Measurements from ENCODE around the gene CIB4.

CIB4 gene

DNA sequence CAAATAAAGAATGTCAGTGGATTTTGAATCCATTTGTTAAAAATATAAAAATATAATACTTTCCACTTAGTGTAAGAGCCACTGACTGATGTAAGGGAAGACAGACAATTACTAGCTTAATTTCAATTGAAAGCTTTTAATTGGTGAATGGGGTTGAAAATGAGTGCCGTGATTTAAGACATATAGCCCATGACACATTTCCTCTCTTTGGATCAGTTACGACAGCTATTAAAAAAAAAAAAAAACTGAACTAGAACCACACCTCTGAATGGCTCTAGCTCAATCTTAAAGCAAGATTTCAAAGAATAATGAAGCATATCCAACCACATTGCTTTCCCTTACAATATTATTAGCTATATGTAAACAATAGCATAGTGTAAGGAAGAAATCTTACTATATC lies 44.0 kb downstream of the CIB4 start:
- H3K36me3 ChIP-seq (ENCODE audit: control insufficient read depth, insufficient read depth, low read length), result no peaks in the 10 kb centered on the region
- H3K4me2 ChIP-seq (ENCODE audit: low read length), result no peak overlapping the region
- H3K4me3 ChIP-seq (ENCODE audit: low read depth, low read length), result no peak overlapping the region
- no peaks in the 10 kb centered on the region for H3K4me1 ChIP-seq
- no peaks in the 10 kb centered on the region for H3K27me3 ChIP-seq (ENCODE audit: control insufficient read depth, insufficient read depth, low read length)
- TF ChIP-seq, protein P1, sequence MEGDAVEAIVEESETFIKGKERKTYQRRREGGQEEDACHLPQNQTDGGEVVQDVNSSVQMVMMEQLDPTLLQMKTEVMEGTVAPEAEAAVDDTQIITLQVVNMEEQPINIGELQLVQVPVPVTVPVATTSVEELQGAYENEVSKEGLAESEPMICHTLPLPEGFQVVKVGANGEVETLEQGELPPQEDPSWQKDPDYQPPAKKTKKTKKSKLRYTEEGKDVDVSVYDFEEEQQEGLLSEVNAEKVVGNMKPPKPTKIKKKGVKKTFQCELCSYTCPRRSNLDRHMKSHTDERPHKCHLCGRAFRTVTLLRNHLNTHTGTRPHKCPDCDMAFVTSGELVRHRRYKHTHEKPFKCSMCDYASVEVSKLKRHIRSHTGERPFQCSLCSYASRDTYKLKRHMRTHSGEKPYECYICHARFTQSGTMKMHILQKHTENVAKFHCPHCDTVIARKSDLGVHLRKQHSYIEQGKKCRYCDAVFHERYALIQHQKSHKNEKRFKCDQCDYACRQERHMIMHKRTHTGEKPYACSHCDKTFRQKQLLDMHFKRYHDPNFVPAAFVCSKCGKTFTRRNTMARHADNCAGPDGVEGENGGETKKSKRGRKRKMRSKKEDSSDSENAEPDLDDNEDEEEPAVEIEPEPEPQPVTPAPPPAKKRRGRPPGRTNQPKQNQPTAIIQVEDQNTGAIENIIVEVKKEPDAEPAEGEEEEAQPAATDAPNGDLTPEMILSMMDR (IDR thresholded peaks at IDR 0.05), result no peak
- no peak overlapping the region for H3K9ac ChIP-seq
- H3K9me3 ChIP-seq (ENCODE audit: control insufficient read depth, low read length), result no peaks in the 10 kb centered on the region
- no peaks in the 10 kb centered on the region for H3K79me2 ChIP-seq
- H2AFZ ChIP-seq, result no peak overlapping the region
- H3K27ac ChIP-seq, result no peak overlapping the region

DNA sequence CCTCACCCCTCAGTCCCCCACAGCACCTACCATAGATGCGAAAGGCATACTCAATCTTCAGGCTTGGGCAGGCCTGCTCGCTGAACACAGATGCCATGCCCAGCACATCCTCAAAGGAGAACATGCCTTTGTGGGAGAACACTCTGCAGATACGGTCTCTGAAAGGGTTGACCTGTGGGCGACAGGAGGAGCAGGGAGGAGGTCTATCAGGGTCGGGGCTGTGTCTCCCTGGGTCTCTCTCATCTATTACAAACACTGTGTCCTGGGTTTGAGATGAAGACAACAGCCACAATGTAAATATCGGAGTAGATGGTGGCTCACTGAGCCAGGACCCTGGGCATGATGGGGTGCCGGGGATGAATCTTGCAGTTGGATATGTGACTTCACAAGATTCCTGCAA lies 46.0 kb downstream of the CIB4 start:
- Histone ChIP-seq H3K9ac (no peak overlapping the region), H3K27me3 (ENCODE audit: control insufficient read depth, insufficient read depth, low read length) (no peaks in the 10 kb centered on the region), H3K36me3 (ENCODE audit: control insufficient read depth, insufficient read depth, low read length) (no peaks in the 10 kb centered on the region), H3K4me1 (no peaks in the 10 kb centered on the region), H3K9me3 (ENCODE audit: control insufficient read depth, low read length) (no peaks in the 10 kb centered on the region), H2AFZ (no peak overlapping the region), H3K27ac (no peak overlapping the region), H3K4me2 (ENCODE audit: low read length) (no peak overlapping the region), H3K4me3 (ENCODE audit: low read depth, low read length) (no peak overlapping the region), H3K79me2 (no peaks in the 10 kb centered on the region)
- TF ChIP-seq, protein P1 (IDR thresholded peaks at IDR 0.05), result no peak

DNA sequence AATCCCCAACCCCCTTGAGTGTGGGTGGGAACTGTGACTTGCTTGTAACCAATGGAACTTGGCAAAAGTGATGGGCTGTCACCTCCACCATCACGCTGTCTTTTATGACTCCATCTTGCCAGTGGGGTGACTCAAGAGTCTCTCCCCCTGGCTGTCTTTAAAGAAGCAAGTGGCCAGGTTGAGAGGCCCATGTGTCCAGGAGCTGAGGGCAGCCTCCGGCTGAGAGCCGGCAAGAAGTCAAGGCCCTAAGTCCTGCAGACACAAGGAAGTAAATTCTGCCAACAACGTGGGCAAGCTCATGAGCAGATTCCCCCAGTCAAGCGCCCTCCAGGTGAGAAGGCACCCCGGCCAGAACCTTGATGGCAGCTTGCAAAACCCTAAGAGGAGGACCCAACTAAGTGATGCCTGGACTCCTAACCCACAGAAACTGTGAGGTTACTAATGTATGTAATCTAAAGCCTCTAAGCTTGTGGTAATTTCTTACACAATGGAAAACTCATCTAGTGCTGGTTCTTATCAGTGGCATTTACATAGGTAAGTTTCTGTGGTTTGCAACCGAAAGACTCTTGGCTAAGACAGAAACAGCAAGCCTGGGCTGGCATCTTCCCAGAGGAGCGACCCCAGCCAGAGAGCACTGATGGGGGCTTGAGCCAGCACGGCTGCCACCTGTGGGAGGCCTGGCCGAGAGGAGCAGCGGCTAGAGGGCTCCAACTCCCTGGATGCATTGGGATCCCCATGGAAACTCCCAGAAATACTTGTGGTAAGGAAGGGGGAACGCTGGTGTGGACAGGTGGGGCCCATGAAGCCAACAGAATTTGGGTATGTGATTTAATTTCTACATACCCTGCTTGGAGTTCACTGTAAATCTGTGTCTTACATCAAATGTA lies 49.3 kb downstream of the CIB4 start:
- H3K27ac ChIP-seq, result no peak overlapping the region
- H3K4me1 ChIP-seq, result no peaks in the 10 kb centered on the region
- H3K4me3 ChIP-seq (ENCODE audit: low read depth, low read length), result no peak overlapping the region
- H2AFZ ChIP-seq, result no peak overlapping the region
- TF ChIP-seq, protein P1 (IDR thresholded peaks at IDR 0.05), result no peak
- no peak overlapping the region for H3K9ac ChIP-seq
- H3K79me2 ChIP-seq, result no peaks in the 10 kb centered on the region
- no peak overlapping the region for H3K4me2 ChIP-seq (ENCODE audit: low read length)
- H3K27me3 ChIP-seq (ENCODE audit: control insufficient read depth, insufficient read depth, low read length), result no peaks in the 10 kb centered on the region
- H3K36me3 ChIP-seq (ENCODE audit: control insufficient read depth, insufficient read depth, low read length), result no peaks in the 10 kb centered on the region
- H3K9me3 ChIP-seq (ENCODE audit: control insufficient read depth, low read length), result no peaks in the 10 kb centered on the region

DNA sequence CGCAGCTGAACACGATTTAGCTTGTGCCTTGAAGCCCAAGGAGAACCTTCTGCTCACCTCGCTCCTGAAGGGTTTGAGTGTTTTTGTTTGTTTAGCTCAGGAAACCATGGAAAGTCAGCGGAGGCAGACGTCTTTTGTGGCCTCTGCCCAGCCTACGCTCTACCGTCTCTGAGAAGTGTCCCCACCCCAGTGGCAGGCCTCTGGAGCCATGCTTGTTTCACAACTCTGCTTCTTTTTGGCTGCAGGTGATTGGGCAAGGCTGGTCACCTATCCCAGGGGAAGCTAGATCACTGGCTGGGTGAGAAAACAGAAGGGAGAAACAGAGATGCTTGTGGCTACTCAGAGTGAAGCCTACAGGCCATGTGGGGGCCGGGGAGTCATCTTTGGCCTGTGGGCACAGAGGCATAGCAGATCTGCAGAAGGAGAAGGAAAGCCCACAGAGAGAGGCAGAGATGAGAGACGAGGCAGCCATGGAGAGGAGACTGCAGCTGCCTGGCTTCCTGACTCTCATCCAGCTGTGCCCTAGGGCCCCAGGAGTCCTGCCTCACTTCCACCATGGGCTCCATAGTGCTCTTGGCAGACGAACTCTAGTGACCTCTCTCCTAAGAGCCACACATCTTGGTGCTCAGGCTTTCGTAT lies 50.1 kb downstream of the CIB4 start:
- Histone ChIP-seq H3K36me3 (ENCODE audit: control insufficient read depth, insufficient read depth, low read length) (no peaks in the 10 kb centered on the region), H3K79me2 (no peaks in the 10 kb centered on the region), H3K27me3 (ENCODE audit: control insufficient read depth, insufficient read depth, low read length) (no peaks in the 10 kb centered on the region), H3K9me3 (ENCODE audit: control insufficient read depth, low read length) (no peaks in the 10 kb centered on the region), H3K4me2 (ENCODE audit: low read length) (no peak overlapping the region), H3K4me3 (ENCODE audit: low read depth, low read length) (no peak overlapping the region), H3K9ac (no peak overlapping the region), H3K27ac (no peak overlapping the region), H3K4me1 (no peaks in the 10 kb centered on the region), H2AFZ (no peak overlapping the region)
- TF ChIP-seq, protein P1 (IDR thresholded peaks at IDR 0.05), result no peak

All from parathyroid adenoma (tissue), 2 donors.